CD4-positive, alpha-beta T cell (primary cell): ENCODE data around the gene DNLZ. TPM values are rescaled to one million over a fixed set of nuclear protein-coding genes. Genes with fewer than 3 reads are reported as not detected.

ENCODE experiments used
- ATAC-seq: fragments of 200-7000 bp; cut with Tn5 transposase; one replicate; pipeline ENCODE4 v1.10.0; 2022; ENCODE audit warnings: mild to moderate bottlenecking; ENCODE audit not compliant: poor library complexity
- CTCF ChIA-PET: fragments of 350-600 bp; sonication (Branson Sonifier 250); formaldehyde crosslinking; loops from one replicate; lab custom pipeline; 2021; ENCODE audit warnings: antibody characterized with exemption, inconsistent platforms; lab: Charles Lee
- POLR2A ChIA-PET: fragments of 350-600 bp; sonication (Branson Sonifier 250); formaldehyde crosslinking; loops from one replicate; lab custom pipeline; 2021; ENCODE audit warnings: antibody characterized with exemption, inconsistent platforms; lab: Charles Lee
- DNase-seq, 14 experiments: peaks; one replicate each; pipeline ENCODE4 v3.0.0-alpha.2; 2013 to 2020; ENCODE audit warnings: mixed read lengths in 2 of 14
- H3K27ac ChIP-seq, 2 donors: one replicate each; pipeline versions ENCODE4 v1.5.1 to v1.7.0; 2013; ENCODE audit warnings: low read length in 2 of 2, low read depth in 1 of 2, mild to moderate bottlenecking in 1 of 2
- H3K27me3 ChIP-seq, 2 experiments: 1 replicate in 1 of 2; 2 replicates in 1 of 2; pipeline versions ENCODE4 v1.6.1 to v1.7.0; 2013; ENCODE audit warnings: low read length in 2 of 2, control low read depth in 1 of 2, mild to moderate bottlenecking in 1 of 2, moderate library complexity in 1 of 2; ENCODE audit not compliant: insufficient read depth in 2 of 2, control insufficient read depth in 1 of 2
- H3K36me3 ChIP-seq: one replicate; pipeline ENCODE4 v1.6.1; 2013; ENCODE audit warnings: low read length, control low read depth; ENCODE audit not compliant: insufficient read depth
- H3K4me1 ChIP-seq: one replicate; pipeline ENCODE4 v1.6.1; 2013; ENCODE audit warnings: low read length, control low read depth; ENCODE audit not compliant: insufficient read depth
- H3K4me3 ChIP-seq: one replicate; pipeline ENCODE4 v1.5.1; 2013; ENCODE audit warnings: mild to moderate bottlenecking, low read length, moderate library complexity
- H3K9me3 ChIP-seq, 2 experiments: 1 replicate in 1 of 2; 2 replicates in 1 of 2; pipeline versions ENCODE4 v1.6.1 to v1.7.0; 2013; ENCODE audit warnings: low read length in 2 of 2, mild to moderate bottlenecking in 2 of 2, control low read depth in 1 of 2, moderate library complexity in 1 of 2; ENCODE audit not compliant: control insufficient read depth in 1 of 2, insufficient read depth in 1 of 2
- H3K27ac Mint-ChIP-seq: one replicate; pipeline ENCODE4 v1.8.0; 2020; ENCODE audit warnings: mixed read lengths
- H3K27me3 Mint-ChIP-seq: one replicate; pipeline ENCODE4 v1.8.0; 2021; ENCODE audit warnings: mixed read lengths
- H3K36me3 Mint-ChIP-seq: one replicate; pipeline ENCODE4 v1.8.0; 2021; ENCODE audit warnings: low read depth, mixed read lengths
- H3K4me1 Mint-ChIP-seq: one replicate; pipeline ENCODE4 v1.8.0; 2021; ENCODE audit warnings: low read depth, mixed read lengths
- H3K4me3 Mint-ChIP-seq: one replicate; pipeline ENCODE4 v1.8.0; 2020; ENCODE audit warnings: mild to moderate bottlenecking, mixed read lengths
- H3K9me3 Mint-ChIP-seq: one replicate; pipeline ENCODE4 v1.8.0; 2020; ENCODE audit warnings: mixed read lengths
- CTCF ChIP-seq: fragments of 200-600 bp; IDR thresholded peaks from one replicate; pipeline ENCODE4 v1.8.0; 2022; ENCODE audit warnings: antibody characterized with exemption, mild to moderate bottlenecking
- intact Hi-C, 2 experiments: fragments of 100-400 bp; cut with DNase I in 1 of 2; cut with micrococcal nuclease in 1 of 2; formaldehyde crosslinking; loops; one replicate each; pipeline versions ENCODE4 v1.15.1 to v1.9.0; 2023 to 2025; cut with DNase I, micrococcal nuclease
- total RNA-seq, 174 experiments: library from RNA in 2 of 174; stranded (reverse) in 2 of 174; gene quantifications; one replicate each; pipeline ENCODE4 v1.2.3 and lab custom pipeline; 2021 to 2026

DNLZ gene
- total RNA-seq, 2 experiments from 2014 or later: 15.4 to 17.0 TPM

- no peak for ATAC-seq
- H3K27me3 Mint-ChIP-seq: no peaks in the 10 kb centered on the region
- no peak overlapping the region for H3K4me3 ChIP-seq
- TF ChIP-seq CTCF: no peak
- H3K4me3 Mint-ChIP-seq: no peak overlapping the region
- H3K4me1 Mint-ChIP-seq: no peaks in the 10 kb centered on the region
- DNase-seq: no peak
- H3K27ac ChIP-seq: no peak overlapping the region
- peaks cover 4% of the 10 kb centered on the region for H3K4me1 ChIP-seq
- no peaks in the 10 kb centered on the region for H3K27me3 ChIP-seq
- intact Hi-C loops: no loop called here
- no peaks in the 10 kb centered on the region for H3K36me3 ChIP-seq
- ChIA-PET POLR2A (no interaction called here), CTCF (no interaction called here)
- no peaks in the 10 kb centered on the region for H3K9me3 ChIP-seq
- no peaks in the 10 kb centered on the region for H3K9me3 Mint-ChIP-seq
- no peaks in the 10 kb centered on the region for H3K36me3 Mint-ChIP-seq
- H3K27ac Mint-ChIP-seq: no peak overlapping the region
These were observed 16.5 kb downstream of the DNLZ start for GRCh38 chr9:136346927-136347465.

- no peak overlapping the region for H3K4me3 ChIP-seq
- CTCF ChIA-PET: no interaction called here
- DNase-seq (no peak), ATAC-seq (no peak)
- no peaks in the 10 kb centered on the region for H3K9me3 ChIP-seq
- Mint-ChIP-seq H3K4me1 (no peaks in the 10 kb centered on the region), H3K36me3 (no peaks in the 10 kb centered on the region), H3K27me3 (no peaks in the 10 kb centered on the region), H3K9me3 (no peaks in the 10 kb centered on the region), H3K27ac (no peak overlapping the region), H3K4me3 (no peak overlapping the region)
- H3K27ac ChIP-seq: no peak overlapping the region
- no peak for TF ChIP-seq CTCF
- H3K36me3 ChIP-seq: no peaks in the 10 kb centered on the region
- POLR2A ChIA-PET: no interaction called here
- H3K27me3 ChIP-seq: no peaks in the 10 kb centered on the region
- peaks cover 4% of the 10 kb centered on the region for H3K4me1 ChIP-seq
- intact Hi-C loops: no loop called here
These were observed 17.4 kb downstream of the DNLZ start for GRCh38 chr9:136346157-136346481.

- ATAC-seq (no peak), DNase-seq (no peak)
- Histone ChIP-seq H3K9me3 (no peaks in the 10 kb centered on the region), H3K4me1 (peaks cover 4% of the 10 kb centered on the region), H3K4me3 (no peak overlapping the region), H3K27me3 (no peaks in the 10 kb centered on the region), H3K27ac (no peak overlapping the region), H3K36me3 (no peaks in the 10 kb centered on the region)
- Mint-ChIP-seq H3K27me3 (no peaks in the 10 kb centered on the region), H3K9me3 (no peaks in the 10 kb centered on the region), H3K36me3 (no peaks in the 10 kb centered on the region), H3K4me1 (no peaks in the 10 kb centered on the region), H3K4me3 (no peak overlapping the region), H3K27ac (no peak overlapping the region)
- ChIA-PET POLR2A (no interaction called here), CTCF (no interaction called here)
- intact Hi-C loops: no loop called here
- TF ChIP-seq CTCF: no peak
These were observed 18.0 kb downstream of the DNLZ start for GRCh38 chr9:136345281-136346156.
